Body of pancreas (tissue), 4 donors: ENCODE results near the gene RAPGEF1. TPM values are rescaled to one million over a fixed set of nuclear protein-coding genes. Genes with fewer than 3 reads are reported as not detected.

Source experiments
- ATAC-seq: fragments of 150-250 bp; one replicate; pipeline ENCODE4 v1.9.1; 2016
- DNase-seq, 4 donors: peaks; one replicate each; pipeline ENCODE4 v3.0.0-alpha.2; 2019
- H3K27ac ChIP-seq, 4 donors: fragments of 200-600 bp; sonication (generic); 1 replicate in 3 of 4; 2 replicates in 1 of 4; pipeline versions ENCODE4 v1.5.1 to v1.6.1; 2016 to 2019; ENCODE audit warnings: mild to moderate bottlenecking in 1 of 4, mixed read lengths in 1 of 4, moderate library complexity in 1 of 4
- H3K27me3 ChIP-seq, 2 donors: fragments of 200-600 bp; sonication (generic); one replicate each; pipeline ENCODE4 v1.6.0; 2016; ENCODE audit warnings: mild to moderate bottlenecking in 1 of 2
- H3K36me3 ChIP-seq, 2 donors: fragments of 200-600 bp; sonication (generic); replicated peaks in 1 of 2; 2 replicates each; pipeline ENCODE4 v1.5.1; 2016; ENCODE audit warnings: low read depth in 2 of 2; ENCODE audit not compliant: insufficient read depth in 1 of 2
- H3K4me1 ChIP-seq: fragments of 200-600 bp; sonication (generic); one replicate; pipeline ENCODE4 v1.6.0; 2016
- H3K4me3 ChIP-seq, 2 donors: fragments of 200-600 bp; sonication (generic); 1 replicate in 1 of 2; 2 replicates in 1 of 2; pipeline ENCODE4 v1.5.1; 2016 to 2019
- H3K9me3 ChIP-seq, 3 donors: fragments of 200-600 bp; sonication (generic); 1 replicate in 2 of 3; 2 replicates in 1 of 3; pipeline ENCODE4 v1.5.1; 2016
- POLR2A ChIP-seq, 3 donors: fragments of 450-650 bp; IDR thresholded peaks; one replicate each; pipeline ENCODE4 v1.6.1; 2016; ENCODE audit warnings: antibody characterized with exemption in 3 of 3, mild to moderate bottlenecking in 2 of 3
- WGBS, 2 donors: methylation state at CpG; one replicate each; pipeline ENCODE4 v1.1.5; 2017; 5-methylcytosine and 5-hydroxymethylcytosine counted together
- intact Hi-C: fragments of 100-400 bp; cut with DNase I; formaldehyde crosslinking; loops from one replicate; pipeline ENCODE4 v1.15.1; 2023
- total RNA-seq, 2 donors: library from RNA; depleted of rRNA; stranded (reverse); fragments of >200 nt; gene quantifications; one replicate each; pipeline ENCODE4 v1.1.0, GENCODE V29; 2016
- TF ChIP-seq, protein P1 (sequence below), 7 experiments: fragments of 450-650 bp in 4 of 7; fragments of 200-600 bp in 3 of 7; sonication (generic) in 3 of 7; IDR thresholded peaks; one replicate each; pipeline ENCODE4 v1.5.1; 2016 to 2019; ENCODE audit warnings: antibody characterized with exemption in 7 of 7

RAPGEF1 gene
- total RNA-seq, 2 donors from 2014 or later = 30.1 to 70.5 TPM

DNA sequence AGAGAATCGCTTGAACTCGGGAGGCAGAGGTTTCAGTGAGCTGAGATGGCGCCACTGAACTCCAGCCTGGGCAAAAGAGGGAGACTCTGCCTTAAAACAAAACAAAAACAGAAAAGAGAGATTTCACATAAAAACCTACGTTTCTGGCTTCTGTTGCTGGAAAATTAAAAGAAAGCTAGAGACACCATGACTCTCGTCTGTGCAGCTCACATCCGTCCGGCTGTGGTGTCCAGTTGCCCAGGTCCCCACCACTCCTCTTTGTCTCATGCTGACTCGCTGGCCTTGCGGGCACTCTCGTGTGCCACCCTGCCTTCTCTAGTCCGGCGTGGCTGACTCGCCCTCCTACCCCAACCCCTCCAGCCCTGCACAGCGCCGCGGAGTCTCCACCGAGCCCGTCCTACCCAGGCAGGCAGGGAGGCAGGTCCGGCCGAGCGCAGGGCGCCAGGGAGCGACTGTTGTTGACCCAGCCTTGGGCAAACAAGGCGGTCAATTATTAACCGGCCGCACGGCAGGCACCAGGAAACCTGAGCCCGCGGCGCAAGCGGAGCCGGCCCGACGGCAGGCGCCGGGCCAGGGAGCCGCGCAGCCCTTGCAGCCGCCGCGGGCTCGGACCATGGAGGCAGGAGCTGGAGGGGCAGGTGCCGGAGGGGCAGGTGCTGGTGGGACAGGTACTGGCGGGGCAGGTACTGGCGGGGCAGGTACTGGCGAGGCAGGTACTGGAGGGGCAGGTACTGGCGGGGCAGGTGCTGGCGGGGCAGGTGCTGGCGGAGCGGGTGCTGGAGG lies 194.7 kb downstream of the RAPGEF1 start, which contains the start of gene PRRT1B:
Gene PRRT1B (plus strand): TSS at position 521 of the 783 bp plus-strand sequence. CDS start 93 bp downstream, at position 614.
- Histone ChIP-seq H3K4me1 (peaks cover 19% of the 10 kb centered on the region), H3K36me3 (no peaks in the 10 kb centered on the region), H3K27me3 (no peaks in the 10 kb centered on the region), H3K9me3 (peaks cover 0 to 15% (median 0%) of the 10 kb centered on the region in 3 donors), H3K27ac (peak within 1 kb of the TSS in 3 of 4 donors; percentile 71 to 86 (median 76)), H3K4me3 (peak within 1 kb of the TSS; percentile 32 to 34)
- intact Hi-C loops = no loop called here
- peak; percentile 45 to 75 (median 64) for TF ChIP-seq POLR2A (IDR thresholded peaks at IDR 0.05)
- TF ChIP-seq, protein P1, sequence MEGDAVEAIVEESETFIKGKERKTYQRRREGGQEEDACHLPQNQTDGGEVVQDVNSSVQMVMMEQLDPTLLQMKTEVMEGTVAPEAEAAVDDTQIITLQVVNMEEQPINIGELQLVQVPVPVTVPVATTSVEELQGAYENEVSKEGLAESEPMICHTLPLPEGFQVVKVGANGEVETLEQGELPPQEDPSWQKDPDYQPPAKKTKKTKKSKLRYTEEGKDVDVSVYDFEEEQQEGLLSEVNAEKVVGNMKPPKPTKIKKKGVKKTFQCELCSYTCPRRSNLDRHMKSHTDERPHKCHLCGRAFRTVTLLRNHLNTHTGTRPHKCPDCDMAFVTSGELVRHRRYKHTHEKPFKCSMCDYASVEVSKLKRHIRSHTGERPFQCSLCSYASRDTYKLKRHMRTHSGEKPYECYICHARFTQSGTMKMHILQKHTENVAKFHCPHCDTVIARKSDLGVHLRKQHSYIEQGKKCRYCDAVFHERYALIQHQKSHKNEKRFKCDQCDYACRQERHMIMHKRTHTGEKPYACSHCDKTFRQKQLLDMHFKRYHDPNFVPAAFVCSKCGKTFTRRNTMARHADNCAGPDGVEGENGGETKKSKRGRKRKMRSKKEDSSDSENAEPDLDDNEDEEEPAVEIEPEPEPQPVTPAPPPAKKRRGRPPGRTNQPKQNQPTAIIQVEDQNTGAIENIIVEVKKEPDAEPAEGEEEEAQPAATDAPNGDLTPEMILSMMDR (IDR thresholded peaks at IDR 0.05) = peak in 1 of 7 experiments; percentile 23
- ATAC-seq (peak; percentile 99), DNase-seq (peak; percentile 94 to 97 (median 96))
- WGBS, 2 donors = 9 to 26% methylated on average over 21 to 50 of the region's 50 CpGs

DNA sequence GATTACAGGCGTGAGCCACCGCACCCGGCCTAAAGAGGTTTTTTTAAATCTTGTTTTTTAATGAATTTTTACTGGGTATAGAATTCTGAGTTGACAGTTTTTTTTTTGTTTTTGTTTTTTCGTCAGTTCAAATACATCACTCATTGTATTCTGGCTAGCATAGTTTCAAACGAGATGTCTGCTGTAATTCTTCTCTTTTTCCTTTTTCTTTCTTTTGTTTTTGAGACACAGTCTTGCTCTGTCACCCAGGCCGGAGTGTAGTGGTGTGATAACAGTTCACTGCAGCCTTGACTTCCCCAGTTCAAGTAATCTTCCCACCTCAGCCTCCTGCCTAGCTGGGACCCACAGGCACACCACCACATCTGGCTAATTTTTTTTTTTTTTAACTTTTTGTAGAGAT lies 196.7 kb downstream of the RAPGEF1 start:
- H3K4me3 ChIP-seq = no peak overlapping the region
- H3K27ac ChIP-seq = no peak overlapping the region
- no peak for ATAC-seq
- intact Hi-C loops = no loop called here
- 87 to 89% methylated on average over 6 of the region's 6 CpGs for WGBS, 2 donors
- peaks cover 19% of the 10 kb centered on the region for H3K4me1 ChIP-seq
- H3K36me3 ChIP-seq = no peaks in the 10 kb centered on the region
- no peak for DNase-seq
- TF ChIP-seq, protein P1 (IDR thresholded peaks at IDR 0.05) = no peak
- no peak for TF ChIP-seq POLR2A (IDR thresholded peaks at IDR 0.05)
- H3K27me3 ChIP-seq = no peaks in the 10 kb centered on the region
- H3K9me3 ChIP-seq = peaks cover 0 to 15% (median 0%) of the 10 kb centered on the region in 3 donors

DNA sequence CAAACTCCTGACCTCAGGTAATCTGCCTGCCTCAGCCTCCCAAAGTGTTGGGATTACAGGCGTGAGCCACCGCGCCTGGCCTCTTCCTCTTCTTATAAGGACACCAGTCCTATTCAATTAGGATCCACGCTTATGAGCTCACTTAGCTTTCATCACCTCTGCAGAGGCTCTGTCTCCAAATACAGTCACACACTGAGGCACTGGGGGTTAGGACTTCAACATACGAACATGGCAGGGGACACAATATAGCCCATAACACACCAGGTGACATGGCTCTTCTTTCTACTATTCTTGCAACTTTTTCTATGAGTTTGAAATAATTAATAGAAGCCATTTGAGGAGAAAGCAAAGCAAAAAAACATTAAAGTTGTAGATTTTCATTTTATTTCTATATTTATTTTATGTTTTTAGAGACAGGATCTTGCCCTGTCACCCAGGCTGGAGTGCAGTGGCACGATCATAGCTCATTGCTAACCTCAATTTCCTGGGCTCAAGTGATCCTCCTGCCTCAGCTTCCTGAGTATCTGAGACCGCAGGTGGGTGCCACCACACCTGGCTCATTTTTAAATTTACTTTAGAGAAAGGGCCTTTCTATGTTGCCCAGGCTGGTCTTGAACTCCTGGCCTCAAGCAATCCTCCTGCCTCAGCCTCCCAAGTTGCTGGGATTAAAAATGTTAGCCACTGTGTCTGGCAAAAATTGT lies 200.5 kb downstream of the RAPGEF1 start:
- H3K4me3 ChIP-seq = no peak overlapping the region
- H3K27ac ChIP-seq = no peak overlapping the region
- no peak for TF ChIP-seq POLR2A (IDR thresholded peaks at IDR 0.05)
- TF ChIP-seq, protein P1 (IDR thresholded peaks at IDR 0.05) = no peak
- WGBS, 2 donors = 88 to 94% methylated on average over 7 of the region's 7 CpGs
- DNase-seq (no peak), ATAC-seq (no peak)
- H3K4me1 ChIP-seq = peaks cover 12% of the 10 kb centered on the region
- H3K27me3 ChIP-seq = no peaks in the 10 kb centered on the region
- H3K9me3 ChIP-seq = peaks cover 0 to 15% (median 0%) of the 10 kb centered on the region in 3 donors
- no peaks in the 10 kb centered on the region for H3K36me3 ChIP-seq
- intact Hi-C loops = no loop called here

DNA sequence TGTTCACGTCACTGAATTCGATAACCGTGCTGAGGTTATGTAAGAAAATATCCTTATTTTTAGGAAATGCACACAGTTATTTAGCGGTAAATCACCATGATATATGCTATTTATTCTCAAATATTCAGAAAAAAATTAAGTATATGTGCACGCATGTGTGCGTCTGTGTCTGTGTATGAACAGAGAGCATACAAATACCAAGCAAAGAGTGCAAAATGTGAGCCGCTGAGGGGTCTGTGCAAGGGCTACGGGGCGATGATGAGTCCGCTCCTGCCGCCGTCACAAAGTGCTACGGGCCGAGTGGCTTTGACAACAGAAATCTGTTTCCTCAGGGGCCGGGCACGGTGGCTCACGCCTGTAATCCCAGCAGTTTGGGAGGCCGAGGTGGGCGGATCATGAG lies 201.9 kb downstream of the RAPGEF1 start:
- Histone ChIP-seq H3K4me1 (peaks cover 16% of the 10 kb centered on the region), H3K27ac (no peak overlapping the region), H3K27me3 (no peaks in the 10 kb centered on the region), H3K9me3 (peaks cover 0 to 10% (median 0%) of the 10 kb centered on the region in 3 donors), H3K36me3 (no peaks in the 10 kb centered on the region), H3K4me3 (no peak overlapping the region)
- no peak for DNase-seq
- ATAC-seq = no peak
- 92 to 96% methylated on average over 19 of the region's 19 CpGs for WGBS, 2 donors
- intact Hi-C loops = no loop called here
- TF ChIP-seq, protein P1 (IDR thresholded peaks at IDR 0.05) = no peak
- TF ChIP-seq POLR2A (IDR thresholded peaks at IDR 0.05) = no peak
